ENCODE results near the gene SECTM1. TPM values are rescaled to one million over a fixed set of nuclear protein-coding genes. Genes with fewer than 3 reads are reported as not detected.

Gene SECTM1
- total and polyA plus RNA-seq, 9 of the 15 experiments (the other 6 are each of a cell fraction or from before 2014, with no cell fraction given), result 0.11 to 0.46 (median 0.18) TPM; not detected in 6

DNA sequence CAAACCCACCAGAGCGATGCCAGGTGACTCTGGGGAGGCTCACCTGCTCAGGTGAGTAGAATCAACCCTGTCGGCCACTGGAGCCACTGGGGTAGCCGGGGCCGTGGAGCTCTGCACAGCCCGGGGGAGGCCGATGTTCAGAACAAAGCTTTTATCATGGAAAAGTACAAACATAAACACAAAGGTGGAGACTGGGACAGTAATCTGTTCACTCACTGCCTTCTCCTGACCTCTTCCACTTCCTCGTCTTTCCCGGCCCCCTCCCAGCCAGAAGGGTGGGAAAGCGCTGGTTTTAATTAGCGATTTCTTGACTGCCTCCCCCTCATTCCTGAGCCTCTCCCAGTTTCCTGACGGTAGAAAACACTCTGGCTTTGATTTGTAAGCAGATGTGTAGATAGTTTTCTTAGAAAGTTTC, 15.7 kb upstream of the SECTM1 start:
- in situ Hi-C loops (cut with MboI), result no loop called here
- BruUV-seq (replicated peaks), result no TSS peak

More for the DNA sequence above, 15.7 kb upstream of the SECTM1 start:
- Histone ChIP-seq H3K36me3 (ENCODE audit: control insufficient read depth, insufficient read depth, low read length) (no peaks in the 10 kb centered on the region), H3K9me3 (replicated peaks; ENCODE audit: control insufficient read depth, insufficient read depth, low read depth, low read length) (no peaks in the 10 kb centered on the region), H3K27me3 (ENCODE audit: control insufficient read depth in 2 of 2, insufficient read depth in 2 of 2, low read length in 2 of 2) (no peaks in the 10 kb centered on the region), H3K4me2 (ENCODE audit: insufficient read depth, low read length) (no peak overlapping the region; the same call in 1 of the 2 replicates), H2AFZ (ENCODE audit: low read depth, low read length) (peak overlapping the region; percentile 1; the same call in 1 of the 2 replicates), H3K9ac (ENCODE audit: insufficient read depth in 1 of 2, low read depth in 2 of 2, low read length in 2 of 2) (peak overlapping the region in 1 of 2 experiments; percentile 75; a peak in 1 of 4 replicates), H3K27ac (ENCODE audit: extremely low read depth, low read depth, low read length) (no peak overlapping the region), H3K4me3 (no peak overlapping the region), H3K9me1 (ENCODE audit: control insufficient read depth, insufficient read depth, low read length) (no peaks in the 10 kb centered on the region), H3K4me1 (replicated peaks in 1 of 2; ENCODE audit: control insufficient read depth in 2 of 2, insufficient read depth in 2 of 2, low read length in 2 of 2) (peaks cover 35 to 74% of the 10 kb centered on the region in 2 experiments), H3K79me2 (ENCODE audit: control insufficient read depth, insufficient read depth, low read length) (no peaks in the 10 kb centered on the region), H4K20me1 (replicated peaks; ENCODE audit: control insufficient read depth, insufficient read depth, low read length) (no peaks in the 10 kb centered on the region)
- ChIA-PET CTCF (ENCODE audit: low intra/inter-chr PET ratio) (interaction anchor here (2.1 kb wide), 1 partner anchor 144 kb away, joined by 4 read pairs; no protein-coding TSS in a partner anchor), POLR2A (interaction anchor here (1.0 to 1.6 kb wide), 2 partner anchors 68 to 204 kb away, joined by 3 to 4 read pairs; partner anchors contain the start of gene HEXD)
- ATAC-seq (no peak), DNase-seq (ENCODE audit: extremely low read depth in 1 of 4, low spot score in 3 of 4) (no peak), FAIRE-seq (no peak)
- 24% methylated on average over 10 of the region's 11 CpGs for WGBS (ENCODE audit: insufficient coverage, low coverage, missing lambda C conversion rate)
- intact Hi-C loops (cut with micrococcal nuclease), result loop anchor here (10.0 kb wide), 1 partner anchor 314 kb away; the partner anchor contains the start of genes DCXR and RAC3
- TF ChIP-seq HSF4 (CRISPR knock-in tag; IDR thresholded peaks at IDR 0.05; ENCODE audit: borderline replicate concordance) (no peak), CEBPB (tag; IDR thresholded peaks at IDR 0.05) (no peak), RCOR1 (IDR thresholded peaks at IDR 0.05; ENCODE audit: borderline replicate concordance in 1 of 2, low read depth in 2 of 2, low read length in 2 of 2) (peak in 1 of 2 experiments; percentile 33; a peak in 1 of 4 replicates), HDAC1 (IDR thresholded peaks at IDR 0.05) (0 out of 4 replicates have a peak, but pooled peaks of 1 of the 2 experiments have one; percentile 9), KDM1A (IDR thresholded peaks at IDR 0.05) (peak; percentile 66 to 72; a peak in 3 of 4 replicates), XRCC5 (IDR thresholded peaks at IDR 0.05; ENCODE audit: low read depth, low read length) (no peak)
- TF ChIP-seq, protein P1, sequence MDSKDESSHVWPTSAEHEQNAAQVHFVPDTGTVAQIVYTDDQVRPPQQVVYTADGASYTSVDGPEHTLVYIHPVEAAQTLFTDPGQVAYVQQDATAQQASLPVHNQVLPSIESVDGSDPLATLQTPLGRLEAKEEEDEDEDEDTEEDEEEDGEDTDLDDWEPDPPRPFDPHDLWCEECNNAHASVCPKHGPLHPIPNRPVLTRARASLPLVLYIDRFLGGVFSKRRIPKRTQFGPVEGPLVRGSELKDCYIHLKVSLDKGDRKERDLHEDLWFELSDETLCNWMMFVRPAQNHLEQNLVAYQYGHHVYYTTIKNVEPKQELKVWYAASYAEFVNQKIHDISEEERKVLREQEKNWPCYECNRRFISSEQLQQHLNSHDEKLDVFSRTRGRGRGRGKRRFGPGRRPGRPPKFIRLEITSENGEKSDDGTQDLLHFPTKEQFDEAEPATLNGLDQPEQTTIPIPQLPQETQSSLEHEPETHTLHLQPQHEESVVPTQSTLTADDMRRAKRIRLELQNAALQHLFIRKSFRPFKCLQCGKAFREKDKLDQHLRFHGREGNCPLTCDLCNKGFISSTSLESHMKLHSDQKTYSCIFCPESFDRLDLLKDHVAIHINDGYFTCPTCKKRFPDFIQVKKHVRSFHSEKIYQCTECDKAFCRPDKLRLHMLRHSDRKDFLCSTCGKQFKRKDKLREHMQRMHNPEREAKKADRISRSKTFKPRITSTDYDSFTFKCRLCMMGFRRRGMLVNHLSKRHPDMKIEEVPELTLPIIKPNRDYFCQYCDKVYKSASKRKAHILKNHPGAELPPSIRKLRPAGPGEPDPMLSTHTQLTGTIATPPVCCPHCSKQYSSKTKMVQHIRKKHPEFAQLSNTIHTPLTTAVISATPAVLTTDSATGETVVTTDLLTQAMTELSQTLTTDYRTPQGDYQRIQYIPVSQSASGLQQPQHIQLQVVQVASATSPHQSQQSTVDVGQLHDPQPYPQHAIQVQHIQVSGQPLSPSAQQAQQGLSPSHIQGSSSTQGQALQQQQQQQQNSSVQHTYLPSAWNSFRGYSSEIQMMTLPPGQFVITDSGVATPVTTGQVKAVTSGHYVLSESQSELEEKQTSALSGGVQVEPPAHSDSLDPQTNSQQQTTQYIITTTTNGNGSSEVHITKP (IDR thresholded peaks at IDR 0.05; ENCODE audit: partially characterized antibody), result peak; percentile 35
